HEK293 (cell line): Measurements from ENCODE around the gene GNPDA2.
A peak's percentile ranks its signal among the peaks of the same experiment; 100 is the strongest.

Experiments used
- ELK4 ChIP-seq: IDR thresholded peaks from 2 replicates; pipeline ENCODE4 v1.6.1; 2011; ENCODE audit warnings: mild to moderate bottlenecking, low read depth, low read length, borderline replicate concordance
- KLF9 ChIP-seq: fragments of 450-650 bp; formaldehyde crosslinking; IDR thresholded peaks from 2 replicates; pipeline ENCODE4 v1.5.1; 2016; ENCODE audit warnings: missing biosample characterization, missing genetic modification characterization, low read depth
- MYNN ChIP-seq: fragments of 450-650 bp; formaldehyde crosslinking; IDR thresholded peaks from 2 replicates; pipeline ENCODE4 v1.5.1; 2016; ENCODE audit warnings: missing biosample characterization, missing genetic modification characterization, borderline replicate concordance
- MZF1 ChIP-seq: fragments of 450-650 bp; formaldehyde crosslinking; IDR thresholded peaks from 2 replicates; pipeline ENCODE4 v1.5.1; 2017; ENCODE audit warnings: missing biosample characterization, missing genetic modification characterization, borderline replicate concordance
- PRDM1 ChIP-seq: fragments of 450-650 bp; formaldehyde crosslinking; IDR thresholded peaks from 2 replicates; pipeline ENCODE4; 2016; ENCODE audit warnings: missing biosample characterization, missing genetic modification characterization
- SP3 ChIP-seq: fragments of 450-650 bp; formaldehyde crosslinking; IDR thresholded peaks from 2 replicates; pipeline ENCODE4 v1.5.1; 2016; ENCODE audit warnings: missing biosample characterization, missing genetic modification characterization
- YY2 ChIP-seq: fragments of 450-650 bp; formaldehyde crosslinking; IDR thresholded peaks from 2 replicates; pipeline ENCODE4 v1.5.1; 2016; ENCODE audit warnings: missing biosample characterization, missing genetic modification characterization
- ZBTB20 ChIP-seq: fragments of 450-650 bp; formaldehyde crosslinking; IDR thresholded peaks from 2 replicates; pipeline ENCODE4 v1.5.1; 2016; ENCODE audit warnings: missing biosample characterization, missing genetic modification characterization
- ZBTB26 ChIP-seq: fragments of 450-650 bp; formaldehyde crosslinking; optimal IDR thresholded peaks from 2 replicates; pipeline ENCODE3; 2016; ENCODE audit warnings: missing biosample characterization, mild to moderate bottlenecking, missing genetic modification characterization
- ZBTB8A ChIP-seq: fragments of 450-650 bp; formaldehyde crosslinking; IDR thresholded peaks from 2 replicates; pipeline ENCODE4 v1.5.1; 2016; ENCODE audit warnings: missing biosample characterization, missing genetic modification characterization
- ZEB2 ChIP-seq: fragments of 450-650 bp; formaldehyde crosslinking; IDR thresholded peaks from 2 replicates; pipeline ENCODE4 v1.5.1; 2016; ENCODE audit warnings: missing biosample characterization, missing genetic modification characterization
- ZNF138 ChIP-seq: fragments of 450-650 bp; formaldehyde crosslinking; IDR thresholded peaks from 2 replicates; pipeline ENCODE4 v1.5.1; 2016; ENCODE audit warnings: missing biosample characterization, missing genetic modification characterization, borderline replicate concordance
- ZNF16 ChIP-seq: fragments of 450-650 bp; formaldehyde crosslinking; IDR thresholded peaks from 2 replicates; pipeline ENCODE4 v1.5.1; 2016; ENCODE audit warnings: low read depth, missing biosample characterization, missing genetic modification characterization
- ZNF19 ChIP-seq: fragments of 450-650 bp; formaldehyde crosslinking; IDR thresholded peaks from 2 replicates; pipeline ENCODE4; 2016; ENCODE audit warnings: missing biosample characterization, missing genetic modification characterization, low read depth
- ZNF248 ChIP-seq: fragments of 450-650 bp; formaldehyde crosslinking; IDR thresholded peaks from 2 replicates; pipeline ENCODE4 v1.5.1; 2017; ENCODE audit warnings: missing biosample characterization, missing genetic modification characterization
- ZNF341 ChIP-seq: fragments of 450-650 bp; formaldehyde crosslinking; IDR thresholded peaks from 2 replicates; pipeline ENCODE4; 2016; ENCODE audit warnings: low read depth, missing biosample characterization, missing genetic modification characterization
- ZNF354C ChIP-seq: fragments of 450-650 bp; formaldehyde crosslinking; IDR thresholded peaks from 2 replicates; pipeline ENCODE4 v1.5.1; 2016; ENCODE audit warnings: missing biosample characterization, missing genetic modification characterization, low read depth, borderline replicate concordance
- ZNF37A ChIP-seq: fragments of 450-650 bp; IDR thresholded peaks from 2 replicates; pipeline ENCODE4 v1.5.1; 2018; ENCODE audit warnings: missing biosample characterization, missing genetic modification characterization
- ZNF394 ChIP-seq: fragments of 450-650 bp; formaldehyde crosslinking; IDR thresholded peaks from 2 replicates; pipeline ENCODE4 v1.5.1; 2016; ENCODE audit warnings: missing biosample characterization, missing genetic modification characterization, mild to moderate bottlenecking, moderate library complexity, borderline replicate concordance
- ZNF510 ChIP-seq: fragments of 450-650 bp; formaldehyde crosslinking; IDR thresholded peaks from 2 replicates; pipeline ENCODE4 v1.5.1; 2018; ENCODE audit warnings: mild to moderate bottlenecking, missing genetic modification characterization, missing biosample characterization; ENCODE audit not compliant: insufficient replicate concordance
- ZNF521 ChIP-seq: fragments of 450-650 bp; formaldehyde crosslinking; IDR thresholded peaks from 2 replicates; pipeline ENCODE4 v1.5.1; 2017; ENCODE audit warnings: missing biosample characterization, mild to moderate bottlenecking, missing genetic modification characterization
- ZNF561 ChIP-seq: fragments of 450-650 bp; IDR thresholded peaks from 2 replicates; pipeline ENCODE4 v1.5.1; 2018; ENCODE audit warnings: missing biosample characterization, missing genetic modification characterization, borderline replicate concordance
- ZNF571 ChIP-seq: fragments of 450-650 bp; formaldehyde crosslinking; IDR thresholded peaks from 2 replicates; pipeline ENCODE4 v1.5.0; 2017; ENCODE audit warnings: missing biosample characterization, missing genetic modification characterization
- ZNF610 ChIP-seq: fragments of 450-650 bp; formaldehyde crosslinking; IDR thresholded peaks from 2 replicates; pipeline ENCODE4 v1.5.1; 2016; ENCODE audit warnings: missing biosample characterization, missing genetic modification characterization, borderline replicate concordance
- ZNF654 ChIP-seq: fragments of 450-650 bp; formaldehyde crosslinking; IDR thresholded peaks from 2 replicates; pipeline ENCODE4 v1.5.1; 2016; ENCODE audit warnings: low read depth, missing biosample characterization, missing genetic modification characterization
- ZNF660 ChIP-seq: fragments of 450-650 bp; IDR thresholded peaks from 2 replicates; pipeline ENCODE4 v1.5.1; 2018; ENCODE audit warnings: missing biosample characterization, mild to moderate bottlenecking, missing genetic modification characterization
- ZNF664 ChIP-seq: fragments of 450-650 bp; formaldehyde crosslinking; IDR thresholded peaks from 2 replicates; pipeline ENCODE4 v1.5.1; 2016; ENCODE audit warnings: missing biosample characterization, missing genetic modification characterization
- ZSCAN18 ChIP-seq: fragments of 450-650 bp; formaldehyde crosslinking; IDR thresholded peaks from 2 replicates; pipeline ENCODE4 v1.5.1; 2016; ENCODE audit warnings: missing biosample characterization, missing genetic modification characterization
- ZSCAN23 ChIP-seq: fragments of 450-650 bp; formaldehyde crosslinking; IDR thresholded peaks from 2 replicates; pipeline ENCODE4 v1.5.1; 2016; ENCODE audit warnings: missing biosample characterization, missing genetic modification characterization
- TF ChIP-seq, protein P1 (sequence below): fragments of 450-650 bp; formaldehyde crosslinking; IDR thresholded peaks from 2 replicates; pipeline ENCODE4 v1.5.1; 2017; ENCODE audit warnings: missing biosample characterization, missing genetic modification characterization
- TF ChIP-seq, protein P2 (sequence below): fragments of 450-650 bp; formaldehyde crosslinking; IDR thresholded peaks from 2 replicates; pipeline ENCODE4 v1.5.1; 2017; ENCODE audit warnings: missing biosample characterization, missing genetic modification characterization
- TF ChIP-seq, protein P3 (sequence below): fragments of 450-650 bp; formaldehyde crosslinking; IDR thresholded peaks from 2 replicates; pipeline ENCODE4; 2016; ENCODE audit warnings: missing biosample characterization, missing genetic modification characterization

Gene GNPDA2

GRCh38 chr4:44726038-44726871 lies at the start of gene GNPDA2 (continued):
- TF ChIP-seq ZNF394 (tag by site-specific recombination) (no peak), ZSCAN23 (tag by site-specific recombination) (no peak), YY2 (tag by site-specific recombination) (no peak), ZNF664 (tag by site-specific recombination) (no peak), ZNF510 (no peak), MZF1 (tag by site-specific recombination) (no peak), ZNF571 (tag by site-specific recombination) (no peak), ZNF16 (tag by site-specific recombination) (no peak), ZNF561 (peak; percentile 23; the same call in 1 of the 2 replicates), ZNF248 (tag by site-specific recombination) (no peak), ZNF521 (no peak), ZSCAN18 (tag by site-specific recombination) (no peak), ZBTB20 (peak; percentile 79), ELK4 (no peak), PRDM1 (tag by site-specific recombination) (no peak), SP3 (tag by site-specific recombination) (no peak), ZNF138 (tag by site-specific recombination) (no peak), ZBTB26 (tag by site-specific recombination) (peak; percentile 40), ZNF610 (tag by site-specific recombination) (no peak), KLF9 (tag by site-specific recombination) (no peak), ZEB2 (tag by site-specific recombination) (0 out of 2 replicates have a peak, but pooled peaks have one; percentile 34), ZNF19 (tag by site-specific recombination) (no peak), ZNF660 (tag by site-specific recombination) (no peak), ZNF341 (peak; percentile 88), ZNF37A (tag by site-specific recombination) (no peak), ZBTB8A (peak; percentile 55), MYNN (tag by site-specific recombination) (no peak), ZNF654 (tag by site-specific recombination) (no peak), ZNF354C (tag by site-specific recombination) (no peak)
- TF ChIP-seq, protein P1, sequence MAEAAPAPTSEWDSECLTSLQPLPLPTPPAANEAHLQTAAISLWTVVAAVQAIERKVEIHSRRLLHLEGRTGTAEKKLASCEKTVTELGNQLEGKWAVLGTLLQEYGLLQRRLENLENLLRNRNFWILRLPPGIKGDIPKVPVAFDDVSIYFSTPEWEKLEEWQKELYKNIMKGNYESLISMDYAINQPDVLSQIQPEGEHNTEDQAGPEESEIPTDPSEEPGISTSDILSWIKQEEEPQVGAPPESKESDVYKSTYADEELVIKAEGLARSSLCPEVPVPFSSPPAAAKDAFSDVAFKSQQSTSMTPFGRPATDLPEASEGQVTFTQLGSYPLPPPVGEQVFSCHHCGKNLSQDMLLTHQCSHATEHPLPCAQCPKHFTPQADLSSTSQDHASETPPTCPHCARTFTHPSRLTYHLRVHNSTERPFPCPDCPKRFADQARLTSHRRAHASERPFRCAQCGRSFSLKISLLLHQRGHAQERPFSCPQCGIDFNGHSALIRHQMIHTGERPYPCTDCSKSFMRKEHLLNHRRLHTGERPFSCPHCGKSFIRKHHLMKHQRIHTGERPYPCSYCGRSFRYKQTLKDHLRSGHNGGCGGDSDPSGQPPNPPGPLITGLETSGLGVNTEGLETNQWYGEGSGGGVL: peak; percentile 24; the same call in 1 of the 2 replicates
- TF ChIP-seq, protein P2, sequence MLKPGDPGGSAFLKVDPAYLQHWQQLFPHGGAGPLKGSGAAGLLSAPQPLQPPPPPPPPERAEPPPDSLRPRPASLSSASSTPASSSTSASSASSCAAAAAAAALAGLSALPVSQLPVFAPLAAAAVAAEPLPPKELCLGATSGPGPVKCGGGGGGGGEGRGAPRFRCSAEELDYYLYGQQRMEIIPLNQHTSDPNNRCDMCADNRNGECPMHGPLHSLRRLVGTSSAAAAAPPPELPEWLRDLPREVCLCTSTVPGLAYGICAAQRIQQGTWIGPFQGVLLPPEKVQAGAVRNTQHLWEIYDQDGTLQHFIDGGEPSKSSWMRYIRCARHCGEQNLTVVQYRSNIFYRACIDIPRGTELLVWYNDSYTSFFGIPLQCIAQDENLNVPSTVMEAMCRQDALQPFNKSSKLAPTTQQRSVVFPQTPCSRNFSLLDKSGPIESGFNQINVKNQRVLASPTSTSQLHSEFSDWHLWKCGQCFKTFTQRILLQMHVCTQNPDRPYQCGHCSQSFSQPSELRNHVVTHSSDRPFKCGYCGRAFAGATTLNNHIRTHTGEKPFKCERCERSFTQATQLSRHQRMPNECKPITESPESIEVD (tag by site-specific recombination): no peak
- TF ChIP-seq, protein P3, sequence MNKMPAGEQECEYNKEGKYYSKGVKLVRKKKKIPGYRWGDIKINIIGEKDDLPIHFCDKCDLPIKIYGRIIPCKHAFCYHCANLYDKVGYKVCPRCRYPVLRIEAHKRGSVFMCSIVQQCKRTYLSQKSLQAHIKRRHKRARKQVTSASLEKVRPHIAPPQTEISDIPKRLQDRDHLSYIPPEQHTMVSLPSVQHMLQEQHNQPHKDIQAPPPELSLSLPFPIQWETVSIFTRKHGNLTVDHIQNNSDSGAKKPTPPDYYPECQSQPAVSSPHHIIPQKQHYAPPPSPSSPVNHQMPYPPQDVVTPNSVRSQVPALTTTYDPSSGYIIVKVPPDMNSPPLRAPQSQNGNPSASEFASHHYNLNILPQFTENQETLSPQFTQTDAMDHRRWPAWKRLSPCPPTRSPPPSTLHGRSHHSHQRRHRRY: no peak
